ENCODE measurements around the gene ABHD6.

The ABHD6 gene

GRCh38 chr3:58305882-58306711, 68.5 kb downstream of the ABHD6 start, which contains the start of the genes HTD2 and RPP14 (continued):
- TF ChIP-seq ZNF571 (tag by site-specific recombination; IDR thresholded peaks at IDR 0.05) (no peak), ZNF121 (tag by site-specific recombination; IDR thresholded peaks at IDR 0.05) (no peak), ZNF366 (tag by site-specific recombination; conservative IDR thresholded peaks at IDR 0.05) (peak; percentile 44; the same call in 1 of the 2 replicates), IKZF3 (tag by site-specific recombination; IDR thresholded peaks at IDR 0.05) (no peak; the same call in 1 of the 2 replicates), ZSCAN18 (tag by site-specific recombination; IDR thresholded peaks at IDR 0.05) (no peak), ZNF155 (tag by site-specific recombination; IDR thresholded peaks at IDR 0.05) (no peak), ZNF660 (tag by site-specific recombination; IDR thresholded peaks at IDR 0.05) (peak; percentile 90; the same call in 1 of the 2 replicates), ZNF132 (tag by site-specific recombination; IDR thresholded peaks at IDR 0.05; ENCODE audit: borderline replicate concordance) (no peak), OSR2 (tag by site-specific recombination; IDR thresholded peaks at IDR 0.05) (no peak), ZNF791 (tag by site-specific recombination; IDR thresholded peaks at IDR 0.05) (no peak), ZNF558 (tag by site-specific recombination; IDR thresholded peaks at IDR 0.05) (no peak), HOXC10 (CRISPR knock-in tag; IDR thresholded peaks at IDR 0.05) (no peak), YY2 (tag by site-specific recombination; IDR thresholded peaks at IDR 0.05) (no peak), ZFHX2 (tag by site-specific recombination; conservative IDR thresholded peaks at IDR 0.05) (peak; percentile 43)

GRCh38 chr3:58307639-58308215, 70.1 kb downstream of the ABHD6 start:
- Histone ChIP-seq H3K27ac (ENCODE audit: extremely low read depth, low read depth, low read length) (no peak overlapping the region), H3K36me3 (ENCODE audit: control insufficient read depth in 2 of 2, insufficient read depth in 1 of 2, low read length in 2 of 2) (peaks cover 28 to 50% of the 10 kb centered on the region in 2 experiments), H3K9me3 (ENCODE audit: control insufficient read depth, insufficient read depth, low read depth, low read length) (no peaks in the 10 kb centered on the region), H3K4me3 (ENCODE audit: low read depth, low read length) (peak overlapping the region; percentile 90), H3K4me1 (ENCODE audit: control insufficient read depth, insufficient read depth, low read length) (no peaks in the 10 kb centered on the region)
- TF ChIP-seq ZFP37 (tag by site-specific recombination; IDR thresholded peaks at IDR 0.05) = no peak
- no peak for TF ChIP-seq ZNF23 (tag by site-specific recombination; IDR thresholded peaks at IDR 0.05; ENCODE audit: borderline replicate concordance)
- TF ChIP-seq ZNF654 (tag by site-specific recombination; IDR thresholded peaks at IDR 0.05; ENCODE audit: low read depth) = peak; percentile 19; the same call in 1 of the 2 replicates
- TF ChIP-seq ZNF362 (tag by site-specific recombination; IDR thresholded peaks at IDR 0.05) = peak; percentile 71; the same call in 1 of the 2 replicates
- CTCF ChIA-PET = interaction anchor here (0.6 to 2.6 kb wide), 12 partner anchors 9 to 510 kb away, joined by 3 to 16 read pairs (median 4); no protein-coding TSS in a partner anchor
- POLR2A ChIA-PET = interaction anchor here (0.7 kb wide), 2 partner anchors 253 to 1003 kb away, joined by 4 read pairs; no protein-coding TSS in a partner anchor

GRCh38 chr3:58308728-58309127, 71.1 kb downstream of the ABHD6 start:
- Histone ChIP-seq H3K36me3 (ENCODE audit: control insufficient read depth in 2 of 2, insufficient read depth in 1 of 2, low read length in 2 of 2) (peaks cover 35 to 59% of the 10 kb centered on the region in 2 experiments), H3K4me1 (ENCODE audit: control insufficient read depth, insufficient read depth, low read length) (no peaks in the 10 kb centered on the region), H3K4me3 (ENCODE audit: low read depth, low read length) (no peak overlapping the region), H3K9me3 (ENCODE audit: control insufficient read depth, insufficient read depth, low read depth, low read length) (no peaks in the 10 kb centered on the region), H3K27ac (ENCODE audit: extremely low read depth, low read depth, low read length) (no peak overlapping the region)
- ChIA-PET POLR2A (interaction anchor here (0.5 kb wide), 1 partner anchor 766 kb away, joined by 3 read pairs; no protein-coding TSS in a partner anchor), CTCF (interaction anchor here (0.7 to 1.5 kb wide), 8 partner anchors 10 to 131 kb away, joined by 3 to 5 read pairs (median 4); no protein-coding TSS in a partner anchor)
- TF ChIP-seq SCRT1 (tag by site-specific recombination; IDR thresholded peaks at IDR 0.05; ENCODE audit: borderline replicate concordance) = no peak
- no peak for TF ChIP-seq HOXD13 (CRISPR knock-in tag; IDR thresholded peaks at IDR 0.05; ENCODE audit: borderline replicate concordance)
- no peak for TF ChIP-seq MYNN (tag by site-specific recombination; IDR thresholded peaks at IDR 0.05; ENCODE audit: borderline replicate concordance)
- TF ChIP-seq ZNF433 (tag by site-specific recombination; IDR thresholded peaks at IDR 0.05; ENCODE audit: low read depth) = no peak
- no peak for TF ChIP-seq REPIN1 (tag by site-specific recombination; IDR thresholded peaks at IDR 0.05; ENCODE audit: low read depth)
- TF ChIP-seq ZNF16 (tag by site-specific recombination; IDR thresholded peaks at IDR 0.05; ENCODE audit: low read depth) = no peak
- TF ChIP-seq EGR2 (tag by site-specific recombination; IDR thresholded peaks at IDR 0.05; ENCODE audit: low read depth) = no peak
- TF ChIP-seq KLF16 (tag by site-specific recombination; IDR thresholded peaks at IDR 0.05) = no peak
- no peak for TF ChIP-seq ZNF560 (tag by site-specific recombination; IDR thresholded peaks at IDR 0.05; ENCODE audit: borderline replicate concordance)
- no peak for TF ChIP-seq SCRT2 (tag by site-specific recombination; IDR thresholded peaks at IDR 0.05)
- TF ChIP-seq ZSCAN23 (tag by site-specific recombination; IDR thresholded peaks at IDR 0.05) = no peak
- no peak for TF ChIP-seq ZNF791 (tag by site-specific recombination; IDR thresholded peaks at IDR 0.05)
- TF ChIP-seq ZNF624 (tag by site-specific recombination; IDR thresholded peaks at IDR 0.05) = no peak
- TF ChIP-seq GFI1B (tag by site-specific recombination; IDR thresholded peaks at IDR 0.05) = no peak
- TF ChIP-seq ZNF19 (tag by site-specific recombination; IDR thresholded peaks at IDR 0.05; ENCODE audit: low read depth) = no peak

Data from HEK293 (cell line).